DMS53 (cell line): Measurements from ENCODE around the gene ASPDH.

Experiments used
- DNase-seq: peaks from one replicate; lab custom pipeline; 2025; lab: John Stamatoyannopoulos, UW

ASPDH gene

GRCh38 chr19:50513746-50514345, at the start of gene ASPDH:
Gene ASPDH (minus strand): TSS chr19:50513913. CDS start chr19:50513823, 90 bp downstream.
- peak; percentile 28 for DNase-seq

GRCh38 chr19:50562996-50563395, 49.3 kb upstream of the ASPDH start:
- DNase-seq = no peak

- no peak for DNase-seq
Observed at GRCh38 chr19:50562329-50562728, 48.6 kb upstream of the ASPDH start.

GRCh38 chr19:50559636-50560035, 45.9 kb upstream of the ASPDH start:
- no peak for DNase-seq

- no peak for DNase-seq
Observed at GRCh38 chr19:50558449-50558848, 44.7 kb upstream of the ASPDH start.

- no peak for DNase-seq
Observed at GRCh38 chr19:50558039-50558438, 44.3 kb upstream of the ASPDH start.

GRCh38 chr19:50557009-50557613, 43.4 kb upstream of the ASPDH start:
- DNase-seq = no peak

GRCh38 chr19:50556282-50557008, 42.7 kb upstream of the ASPDH start:
- DNase-seq = peak; percentile 46

- no peak for DNase-seq
Observed at GRCh38 chr19:50555450-50556281, 42.0 kb upstream of the ASPDH start.

- DNase-seq = no peak
Observed at GRCh38 chr19:50555033-50555432, 41.3 kb upstream of the ASPDH start.

GRCh38 chr19:50554212-50554611, 40.5 kb upstream of the ASPDH start:
- DNase-seq = no peak

GRCh38 chr19:50553134-50553703, 39.5 kb upstream of the ASPDH start:
- no peak for DNase-seq

GRCh38 chr19:50552540-50552939, 38.8 kb upstream of the ASPDH start:
- DNase-seq = no peak

GRCh38 chr19:50551715-50552187, 38.0 kb upstream of the ASPDH start:
- no peak for DNase-seq

- DNase-seq = no peak
Observed at GRCh38 chr19:50551034-50551714, 37.5 kb upstream of the ASPDH start.

GRCh38 chr19:50550594-50550966, 36.9 kb upstream of the ASPDH start:
- no peak for DNase-seq

- DNase-seq = no peak
Observed at GRCh38 chr19:50549927-50550593, 36.3 kb upstream of the ASPDH start.

GRCh38 chr19:50549059-50549926, 35.6 kb upstream of the ASPDH start:
- no peak for DNase-seq

GRCh38 chr19:50548191-50549058, 34.7 kb upstream of the ASPDH start:
- DNase-seq = no peak
